H9 (cell line): Measurements from ENCODE around the gene PLD1. TPM values are rescaled to one million over a fixed set of nuclear protein-coding genes. Genes with fewer than 3 reads are reported as not detected.

Source experiments
- DNase-seq: peaks from one replicate; pipeline ENCODE4 v3.0.0-alpha.2; 2017
- H2AFZ ChIP-seq: one replicate; pipeline ENCODE4 v1.6.1; 2013; ENCODE audit warnings: mild to moderate bottlenecking, low read length, control low read depth, moderate library complexity
- H2AK5ac ChIP-seq: 2 replicates; pipeline ENCODE4 v1.6.1; 2013; ENCODE audit warnings: low read length, control low read depth, mixed read lengths; ENCODE audit not compliant: insufficient read length
- H2BK120ac ChIP-seq: one replicate; pipeline ENCODE4 v1.6.1; 2013; ENCODE audit warnings: low read depth, mild to moderate bottlenecking, low read length, control low read depth, inconsistent platforms; ENCODE audit not compliant: poor library complexity, severe bottlenecking
- H2BK12ac ChIP-seq: 2 replicates; pipeline ENCODE4 v1.6.1; 2013; ENCODE audit warnings: low read length, control low read depth, mixed read lengths, low read depth; ENCODE audit not compliant: insufficient read length
- H2BK15ac ChIP-seq: 2 replicates; pipeline ENCODE4 v1.6.1; 2013; ENCODE audit warnings: low read depth, low read length, control low read depth
- H2BK20ac ChIP-seq: one replicate; pipeline ENCODE4 v1.6.1; 2013; ENCODE audit warnings: low read depth, mild to moderate bottlenecking, low read length, control low read depth, inconsistent platforms; ENCODE audit not compliant: poor library complexity, severe bottlenecking
- H2BK5ac ChIP-seq: 2 replicates; pipeline ENCODE4 v1.6.1; 2013; ENCODE audit warnings: low read length, control low read depth, mixed read lengths; ENCODE audit not compliant: insufficient read length
- H3K14ac ChIP-seq: 2 replicates; pipeline ENCODE4 v1.6.1; 2013; ENCODE audit warnings: low read length, control low read depth; ENCODE audit not compliant: insufficient read depth
- H3K18ac ChIP-seq: 2 replicates; pipeline ENCODE4 v1.6.1; 2013; ENCODE audit warnings: low read depth, mild to moderate bottlenecking, mixed read lengths, low read length, control low read depth; ENCODE audit not compliant: insufficient read length
- H3K23ac ChIP-seq: 2 replicates; pipeline ENCODE4 v1.6.1; 2013; ENCODE audit warnings: low read length, control low read depth, mixed read lengths, low read depth; ENCODE audit not compliant: insufficient read length
- H3K23me2 ChIP-seq: 2 replicates; pipeline ENCODE4 v1.6.1; 2013; ENCODE audit warnings: low read depth, mild to moderate bottlenecking, mixed read lengths, low read length, control low read depth; ENCODE audit not compliant: insufficient read length, poor library complexity, severe bottlenecking
- H3K27ac ChIP-seq: 2 replicates; pipeline ENCODE4 v1.5.1; 2013; ENCODE audit warnings: low read length, control low read depth, mixed read lengths, low read depth; ENCODE audit not compliant: insufficient read length
- H3K27me3 ChIP-seq: 2 replicates; pipeline ENCODE4 v1.6.1; 2013; ENCODE audit warnings: low read length, control low read depth, inconsistent platforms; ENCODE audit not compliant: insufficient read depth
- H3K4ac ChIP-seq: 2 replicates; pipeline ENCODE4 v1.6.1; 2013; ENCODE audit warnings: low read depth, mild to moderate bottlenecking, control low read depth, inconsistent platforms, low read length, moderate library complexity
- H3K4me1 ChIP-seq: 2 replicates; pipeline ENCODE4 v1.6.1; 2013; ENCODE audit warnings: low read length, control low read depth, inconsistent platforms; ENCODE audit not compliant: insufficient read depth
- H3K4me2 ChIP-seq: 2 replicates; pipeline ENCODE4 v1.6.1; 2013; ENCODE audit warnings: low read length, control low read depth, mixed read lengths; ENCODE audit not compliant: insufficient read length, insufficient read depth
- H3K56ac ChIP-seq: 2 replicates; pipeline ENCODE4 v1.6.1; 2013; ENCODE audit warnings: low read depth, mild to moderate bottlenecking, mixed read lengths, low read length, control low read depth; ENCODE audit not compliant: insufficient read length
- H3K79me1 ChIP-seq: 2 replicates; pipeline ENCODE4 v1.6.1; 2013; ENCODE audit warnings: low read depth, mild to moderate bottlenecking, moderate library complexity, low read length, control low read depth, inconsistent platforms; ENCODE audit not compliant: insufficient read depth, poor library complexity, severe bottlenecking
- H3K79me2 ChIP-seq: 2 replicates; pipeline ENCODE4 v1.6.1; 2013; ENCODE audit warnings: low read length, control low read depth, inconsistent platforms; ENCODE audit not compliant: insufficient read depth
- H3K9ac ChIP-seq: 2 replicates; pipeline ENCODE4 v1.6.1; 2013; ENCODE audit warnings: low read length, control low read depth, mixed read lengths; ENCODE audit not compliant: insufficient read length; ENCODE audit errors: extremely low read depth
- H3K9me3 ChIP-seq: one replicate; pipeline ENCODE4 v1.6.1; 2013; ENCODE audit warnings: low read depth, low read length, inconsistent platforms; ENCODE audit not compliant: control insufficient read depth
- H3T11ph ChIP-seq: one replicate; pipeline ENCODE4 v1.6.1; 2013; ENCODE audit warnings: mild to moderate bottlenecking, low read length, control low read depth, inconsistent platforms
- H4K20me1 ChIP-seq: one replicate; pipeline ENCODE4 v1.6.1; 2013; ENCODE audit not compliant: control insufficient read depth, insufficient read length, insufficient read depth
- H4K5ac ChIP-seq: 2 replicates; pipeline ENCODE4 v1.6.1; 2013; ENCODE audit warnings: low read depth, mild to moderate bottlenecking, mixed read lengths, low read length, control low read depth; ENCODE audit not compliant: insufficient read length
- H4K8ac ChIP-seq: replicated peaks from 2 replicates; pipeline ENCODE4 v1.6.1; 2013; ENCODE audit warnings: low read length, control low read depth, mixed read lengths, low read depth; ENCODE audit not compliant: insufficient read length
- H4K91ac ChIP-seq: 2 replicates; pipeline ENCODE4 v1.6.1; 2013; ENCODE audit warnings: low read depth, mild to moderate bottlenecking, moderate library complexity, mixed read lengths, low read length, control low read depth; ENCODE audit not compliant: insufficient read length
- H3K27ac Mint-ChIP-seq, 3 experiments: 2 replicates in 2 of 3; 3 replicates in 1 of 3; pipeline ENCODE4 v1.8.0; 2020 to 2021; ENCODE audit warnings: mixed read lengths in 3 of 3, mild to moderate bottlenecking in 1 of 3, moderate library complexity in 1 of 3
- H3K27me3 Mint-ChIP-seq: 2 replicates; pipeline ENCODE4 v1.8.0; 2021; ENCODE audit warnings: low read depth, mild to moderate bottlenecking, moderate library complexity, mixed read lengths
- H3K36me3 Mint-ChIP-seq, 3 experiments: 2 replicates in 2 of 3; 3 replicates in 1 of 3; pipeline ENCODE4 v1.8.0; 2020 to 2021; ENCODE audit warnings: low read depth in 3 of 3, mixed read lengths in 3 of 3; ENCODE audit not compliant: insufficient read depth in 1 of 3
- H3K4me1 Mint-ChIP-seq, 2 experiments: 2 replicates each; pipeline ENCODE4 v1.8.0; 2020; ENCODE audit warnings: mixed read lengths in 2 of 2
- H3K4me3 Mint-ChIP-seq, 2 experiments: 2 replicates in 1 of 2; 3 replicates in 1 of 2; pipeline ENCODE4 v1.8.0; 2020 to 2021; ENCODE audit warnings: mild to moderate bottlenecking in 2 of 2, mixed read lengths in 2 of 2, moderate library complexity in 1 of 2
- H3K9me3 Mint-ChIP-seq, 2 experiments: 2 replicates in 1 of 2; 3 replicates in 1 of 2; pipeline ENCODE4 v1.8.0; 2020; ENCODE audit warnings: mild to moderate bottlenecking in 2 of 2, mixed read lengths in 2 of 2, moderate library complexity in 1 of 2
- CTCF ChIP-seq: fragments of 200-600 bp; sonication (generic); conservative IDR thresholded peaks from 3 replicates; pipeline ENCODE4 v1.8.0; 2021; ENCODE audit warnings: antibody characterized with exemption, mild to moderate bottlenecking
- WGBS: extraction: QIAGEN DNeasy Blood & Tissue Kit; methylation state at CpG from one replicate; pipeline ENCODE4 v1.1.7; 2013; ENCODE audit warnings: missing lambda C conversion rate, low lambda C conversion rate, mixed read lengths; ENCODE audit not compliant: insufficient read length; ENCODE audit errors: extremely low coverage; 5-methylcytosine and 5-hydroxymethylcytosine counted together
- total RNA-seq: library from RNA; stranded (reverse); gene quantifications from 2 replicates; pipeline ENCODE4 v1.2.1, GENCODE V29; 2021

Gene PLD1
- total RNA-seq, 1 experiment from 2014 or later, result 1.8 TPM

DNA sequence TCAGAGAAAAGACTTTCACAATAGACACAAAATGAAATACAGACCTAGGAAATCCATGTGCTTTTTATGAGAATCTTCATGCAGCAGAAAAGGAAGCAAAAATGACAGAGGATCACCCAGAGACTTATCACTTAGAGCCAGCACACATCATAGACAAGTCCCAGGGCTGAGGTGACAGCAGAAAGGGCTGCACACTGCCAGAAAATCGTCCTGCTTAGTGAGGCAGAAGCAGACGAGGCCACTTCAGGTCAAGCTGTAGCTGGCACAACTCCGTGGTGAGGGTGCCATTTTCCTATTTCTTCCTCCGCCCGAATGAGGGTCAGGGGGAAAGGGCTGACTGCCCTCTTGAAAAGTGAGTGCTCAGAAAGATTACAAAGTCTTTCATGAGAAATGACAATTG is 254.1 kb downstream of the PLD1 start:
- Histone ChIP-seq H4K20me1 (no peaks in the 10 kb centered on the region), H4K8ac (no peak overlapping the region), H3K27ac (no peak overlapping the region), H3K79me1 (no peaks in the 10 kb centered on the region), H3K4me2 (no peak overlapping the region), H3K4me1 (no peaks in the 10 kb centered on the region), H3K9ac (no peak overlapping the region), H2AK5ac (no peak overlapping the region), H2BK15ac (no peak overlapping the region), H3K27me3 (no peaks in the 10 kb centered on the region), H2BK5ac (no peak overlapping the region), H2AFZ (no peak overlapping the region), H3K18ac (no peak overlapping the region), H4K5ac (no peak overlapping the region), H4K91ac (no peak overlapping the region), H3K23ac (no peak overlapping the region), H2BK12ac (no peak overlapping the region), H3K9me3 (no peaks in the 10 kb centered on the region), H3K79me2 (no peaks in the 10 kb centered on the region), H2BK20ac (no peak overlapping the region), H3K4ac (no peak overlapping the region), H3T11ph (no peak overlapping the region), H2BK120ac (no peak overlapping the region), H3K23me2 (no peaks in the 10 kb centered on the region), H3K56ac (no peak overlapping the region), H3K14ac (no peak overlapping the region; the same call in 1 of the 2 replicates)
- H3K4me3 Mint-ChIP-seq, result no peak overlapping the region
- no peaks in the 10 kb centered on the region for H3K36me3 Mint-ChIP-seq
- H3K27ac Mint-ChIP-seq, result no peak overlapping the region
- peaks cover 7 to 10% of the 10 kb centered on the region in 2 experiments for H3K4me1 Mint-ChIP-seq
- DNase-seq, result no peak
- TF ChIP-seq CTCF, result no peak
- no peaks in the 10 kb centered on the region for H3K27me3 Mint-ChIP-seq
- no CpG with 5 or more reads among the region's 5 CpGs for WGBS
- no peaks in the 10 kb centered on the region; a peak in 1 of 5 replicates for H3K9me3 Mint-ChIP-seq
